HL-60 (cell line): ENCODE results near the gene BACE1-AS.

Source experiments
- DNase-seq, 2 experiments: peaks; one replicate each; pipeline ENCODE4 v3.0.0-alpha.2; 2010 to 2020; ENCODE audit warnings: low read depth in 1 of 2, low spot score in 1 of 2
- H3K27ac ChIP-seq: fragments of 250-450 bp; sonication (Bioruptor Pico); replicated peaks from 2 replicates; pipeline ENCODE4 v1.5.1; 2020; ENCODE audit warnings: mild to moderate bottlenecking, moderate library complexity
- H3K27me3 ChIP-seq: fragments of 250-450 bp; sonication (Bioruptor Pico); 2 replicates; pipeline ENCODE4 v1.5.1; 2021; ENCODE audit warnings: mild to moderate bottlenecking, moderate library complexity; ENCODE audit not compliant: insufficient read depth, poor library complexity, severe bottlenecking
- H3K4me3 ChIP-seq: replicated peaks from 2 replicates; pipeline ENCODE4 v1.5.1; 2011; ENCODE audit warnings: mild to moderate bottlenecking, control low read depth, low read length; ENCODE audit not compliant: insufficient read depth
- GABPA ChIP-seq: IDR thresholded peaks from 2 replicates; pipeline ENCODE4 v1.6.1; 2012; ENCODE audit warnings: low read depth
- POLR2AphosphoS5 ChIP-seq: IDR thresholded peaks from 2 replicates; pipeline ENCODE4 v1.6.1; 2012; ENCODE audit warnings: low read depth
- SPI1 ChIP-seq: IDR thresholded peaks from 2 replicates; pipeline ENCODE4 v1.6.1; 2012; ENCODE audit warnings: low read depth, mild to moderate bottlenecking, borderline replicate concordance
- TF ChIP-seq, protein P1 (sequence below): IDR thresholded peaks from 2 replicates; pipeline ENCODE4 v1.6.1; 2012; ENCODE audit warnings: low read depth; ENCODE audit not compliant: insufficient replicate concordance
- TF ChIP-seq, protein P2 (sequence below): IDR thresholded peaks from one replicate; pipeline ENCODE4 v1.5.1; 2011; ENCODE audit warnings: low read length, control low read depth, inconsistent platforms; ENCODE audit not compliant: insufficient read depth

Gene BACE1-AS

DNA sequence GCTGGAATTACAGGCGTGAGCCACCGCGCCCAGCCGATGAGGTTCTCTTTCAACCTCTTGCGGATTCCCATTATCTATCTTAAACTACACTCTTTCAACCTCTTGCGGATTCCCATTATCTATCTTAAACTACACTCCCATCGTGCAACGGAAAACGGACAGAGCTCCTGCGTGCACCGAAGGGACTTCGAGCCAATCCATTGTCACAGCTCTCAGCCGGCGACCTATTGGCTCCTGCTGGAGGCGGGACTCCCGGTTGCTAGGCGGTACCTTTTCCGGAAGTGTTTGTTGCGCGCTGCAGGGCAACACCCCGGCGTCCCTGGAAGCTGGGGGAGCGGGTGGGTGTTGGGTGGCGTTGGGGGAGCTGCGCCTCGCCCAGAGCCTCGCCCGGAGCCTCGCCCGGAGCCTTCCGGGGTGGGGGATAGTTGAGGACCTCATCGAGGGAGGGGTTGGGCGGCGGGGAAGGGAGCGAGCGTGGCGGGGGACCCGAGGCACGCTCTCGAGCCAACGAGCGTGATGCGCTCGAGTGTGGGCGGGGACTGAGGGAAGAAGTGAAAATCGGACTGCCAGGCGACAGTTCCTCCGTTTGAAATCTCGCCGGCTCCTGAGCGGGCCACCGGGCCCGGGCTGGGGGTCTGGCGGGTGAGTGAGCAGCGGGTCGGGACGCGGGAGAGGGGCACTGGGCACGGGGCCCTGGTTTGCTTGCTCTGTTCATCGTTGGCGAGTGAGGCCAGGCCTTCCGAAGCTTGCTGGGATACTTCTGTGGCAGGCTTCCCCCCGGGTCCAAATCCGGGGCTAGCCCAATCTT lies 36.6 kb downstream of the BACE1-AS start, which contains the start of gene CEP164:
CEP164 (plus strand) TSS at position 288 of the 808 bp plus-strand sequence. CDS start 10,733 bp downstream, outside the sequence.
- peak; percentile 88 to 98 for DNase-seq
- TF ChIP-seq POLR2AphosphoS5 (peak; percentile 16; the same call in 1 of the 2 replicates), GABPA (peak; percentile 74), SPI1 (peak; percentile 4; the same call in 1 of the 2 replicates)
- TF ChIP-seq, protein P1, sequence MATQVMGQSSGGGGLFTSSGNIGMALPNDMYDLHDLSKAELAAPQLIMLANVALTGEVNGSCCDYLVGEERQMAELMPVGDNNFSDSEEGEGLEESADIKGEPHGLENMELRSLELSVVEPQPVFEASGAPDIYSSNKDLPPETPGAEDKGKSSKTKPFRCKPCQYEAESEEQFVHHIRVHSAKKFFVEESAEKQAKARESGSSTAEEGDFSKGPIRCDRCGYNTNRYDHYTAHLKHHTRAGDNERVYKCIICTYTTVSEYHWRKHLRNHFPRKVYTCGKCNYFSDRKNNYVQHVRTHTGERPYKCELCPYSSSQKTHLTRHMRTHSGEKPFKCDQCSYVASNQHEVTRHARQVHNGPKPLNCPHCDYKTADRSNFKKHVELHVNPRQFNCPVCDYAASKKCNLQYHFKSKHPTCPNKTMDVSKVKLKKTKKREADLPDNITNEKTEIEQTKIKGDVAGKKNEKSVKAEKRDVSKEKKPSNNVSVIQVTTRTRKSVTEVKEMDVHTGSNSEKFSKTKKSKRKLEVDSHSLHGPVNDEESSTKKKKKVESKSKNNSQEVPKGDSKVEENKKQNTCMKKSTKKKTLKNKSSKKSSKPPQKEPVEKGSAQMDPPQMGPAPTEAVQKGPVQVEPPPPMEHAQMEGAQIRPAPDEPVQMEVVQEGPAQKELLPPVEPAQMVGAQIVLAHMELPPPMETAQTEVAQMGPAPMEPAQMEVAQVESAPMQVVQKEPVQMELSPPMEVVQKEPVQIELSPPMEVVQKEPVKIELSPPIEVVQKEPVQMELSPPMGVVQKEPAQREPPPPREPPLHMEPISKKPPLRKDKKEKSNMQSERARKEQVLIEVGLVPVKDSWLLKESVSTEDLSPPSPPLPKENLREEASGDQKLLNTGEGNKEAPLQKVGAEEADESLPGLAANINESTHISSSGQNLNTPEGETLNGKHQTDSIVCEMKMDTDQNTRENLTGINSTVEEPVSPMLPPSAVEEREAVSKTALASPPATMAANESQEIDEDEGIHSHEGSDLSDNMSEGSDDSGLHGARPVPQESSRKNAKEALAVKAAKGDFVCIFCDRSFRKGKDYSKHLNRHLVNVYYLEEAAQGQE = no peak
- TF ChIP-seq, protein P2, sequence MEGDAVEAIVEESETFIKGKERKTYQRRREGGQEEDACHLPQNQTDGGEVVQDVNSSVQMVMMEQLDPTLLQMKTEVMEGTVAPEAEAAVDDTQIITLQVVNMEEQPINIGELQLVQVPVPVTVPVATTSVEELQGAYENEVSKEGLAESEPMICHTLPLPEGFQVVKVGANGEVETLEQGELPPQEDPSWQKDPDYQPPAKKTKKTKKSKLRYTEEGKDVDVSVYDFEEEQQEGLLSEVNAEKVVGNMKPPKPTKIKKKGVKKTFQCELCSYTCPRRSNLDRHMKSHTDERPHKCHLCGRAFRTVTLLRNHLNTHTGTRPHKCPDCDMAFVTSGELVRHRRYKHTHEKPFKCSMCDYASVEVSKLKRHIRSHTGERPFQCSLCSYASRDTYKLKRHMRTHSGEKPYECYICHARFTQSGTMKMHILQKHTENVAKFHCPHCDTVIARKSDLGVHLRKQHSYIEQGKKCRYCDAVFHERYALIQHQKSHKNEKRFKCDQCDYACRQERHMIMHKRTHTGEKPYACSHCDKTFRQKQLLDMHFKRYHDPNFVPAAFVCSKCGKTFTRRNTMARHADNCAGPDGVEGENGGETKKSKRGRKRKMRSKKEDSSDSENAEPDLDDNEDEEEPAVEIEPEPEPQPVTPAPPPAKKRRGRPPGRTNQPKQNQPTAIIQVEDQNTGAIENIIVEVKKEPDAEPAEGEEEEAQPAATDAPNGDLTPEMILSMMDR = no peak
- Histone ChIP-seq H3K4me3 (peak within 1 kb of the TSS; percentile 68), H3K27me3 (no peaks in the 10 kb centered on the region), H3K27ac (peak within 1 kb of the TSS; percentile 90)

GRCh38 chr11:117328375-117329010 lies 37.3 kb downstream of the BACE1-AS start:
- DNase-seq = peak in 1 of 2 experiments; percentile 10

DNA sequence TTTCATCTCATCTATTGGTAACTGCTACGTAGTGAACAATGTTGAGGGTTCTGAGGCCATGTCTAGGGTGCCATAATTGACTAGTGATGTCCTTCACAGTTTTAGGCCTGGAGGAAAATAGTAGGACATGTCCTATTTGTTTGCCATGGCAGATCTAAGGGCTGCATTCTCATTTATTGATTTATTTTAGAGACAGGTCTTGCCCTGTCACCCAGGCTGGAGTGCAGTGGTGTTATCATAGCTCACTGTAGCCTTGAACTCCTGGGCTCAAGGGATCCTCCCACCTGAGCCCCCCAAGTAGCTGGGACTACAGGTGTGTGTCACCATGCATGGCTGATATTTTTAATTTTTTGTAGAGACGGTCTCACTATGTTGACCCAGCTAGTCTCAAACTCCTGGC lies 41.7 kb downstream of the BACE1-AS start:
- Histone ChIP-seq H3K27me3 (no peaks in the 10 kb centered on the region), H3K4me3 (no peak overlapping the region), H3K27ac (no peak overlapping the region)
- TF ChIP-seq POLR2AphosphoS5 (no peak), GABPA (no peak), SPI1 (no peak)
- TF ChIP-seq, protein P1 = no peak
- TF ChIP-seq, protein P2 = no peak
- DNase-seq = no peak

More at GRCh38 chr11:117328375-117329010, 37.3 kb downstream of the BACE1-AS start:
- TF ChIP-seq GABPA (no peak), POLR2AphosphoS5 (no peak), SPI1 (no peak)
- TF ChIP-seq, protein P1 = no peak
- TF ChIP-seq, protein P2 = no peak
- H3K27ac ChIP-seq = peak overlapping the region; percentile 90
- no peaks in the 10 kb centered on the region for H3K27me3 ChIP-seq
- peak overlapping the region; percentile 68 for H3K4me3 ChIP-seq
